Mucosa of gallbladder (tissue), 1 donor: ENCODE results near the gene PACRG. TPM values are rescaled to one million over a fixed set of nuclear protein-coding genes. Genes with fewer than 3 reads are reported as not detected.
"Not testable (repeated sequence)": the region's sequence is repeated elsewhere in the genome, so short reads cannot be mapped to it uniquely, and the experiment has no call there.

Experiments used
- DNase-seq: peaks from one replicate; pipeline ENCODE4 v3.0.0-alpha.2; 2020; ENCODE audit warnings: low spot score
- total RNA-seq: library from RNA; stranded (reverse); gene quantifications from one replicate; pipeline ENCODE4 v1.2.1, GENCODE V29; 2021
- donor health status: DM: no; HTN: no; CAD: no.

PACRG gene
- total RNA-seq, 1 donor from 2014 or later, result 3.2 TPM

DNA sequence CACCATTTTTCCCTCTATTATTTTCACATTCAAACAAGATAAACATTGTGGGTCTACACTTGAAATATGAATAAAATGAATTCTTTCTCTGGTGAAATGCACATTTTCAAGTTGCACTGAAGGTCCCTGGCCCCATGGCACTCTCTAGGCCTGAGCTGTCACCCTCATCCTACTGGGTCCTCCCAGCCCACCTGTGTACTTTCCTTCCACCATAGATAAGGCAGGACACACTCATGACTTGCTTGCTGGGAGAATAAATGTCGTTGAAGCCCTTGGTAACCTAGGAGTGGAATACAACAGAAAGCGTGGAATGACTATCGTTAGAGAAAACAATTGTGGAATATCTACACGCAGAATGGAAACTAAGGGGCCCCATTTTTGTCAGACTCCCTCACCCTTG lies 585.8 kb downstream of the PACRG start:
- no peak for DNase-seq

DNA sequence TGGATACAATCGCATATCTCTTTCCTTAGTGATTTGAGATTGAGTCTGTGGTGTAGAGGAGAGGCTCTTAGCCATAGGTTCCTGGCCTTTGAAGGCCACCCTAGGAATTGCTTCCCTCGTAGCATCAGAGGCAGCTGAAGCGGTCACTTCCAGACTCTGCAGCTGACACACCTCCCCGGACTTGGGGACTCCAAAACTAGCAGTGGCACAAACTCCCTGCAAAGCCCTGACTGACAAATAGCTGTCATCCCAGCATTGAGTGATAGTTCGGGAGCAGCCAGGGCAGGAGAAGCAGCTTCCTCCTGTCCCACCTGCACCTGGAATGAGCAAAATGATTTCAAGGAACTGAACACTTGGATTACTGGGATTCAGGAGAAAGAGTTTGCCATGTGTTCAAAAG lies 586.2 kb downstream of the PACRG start:
- no peak for DNase-seq

DNA sequence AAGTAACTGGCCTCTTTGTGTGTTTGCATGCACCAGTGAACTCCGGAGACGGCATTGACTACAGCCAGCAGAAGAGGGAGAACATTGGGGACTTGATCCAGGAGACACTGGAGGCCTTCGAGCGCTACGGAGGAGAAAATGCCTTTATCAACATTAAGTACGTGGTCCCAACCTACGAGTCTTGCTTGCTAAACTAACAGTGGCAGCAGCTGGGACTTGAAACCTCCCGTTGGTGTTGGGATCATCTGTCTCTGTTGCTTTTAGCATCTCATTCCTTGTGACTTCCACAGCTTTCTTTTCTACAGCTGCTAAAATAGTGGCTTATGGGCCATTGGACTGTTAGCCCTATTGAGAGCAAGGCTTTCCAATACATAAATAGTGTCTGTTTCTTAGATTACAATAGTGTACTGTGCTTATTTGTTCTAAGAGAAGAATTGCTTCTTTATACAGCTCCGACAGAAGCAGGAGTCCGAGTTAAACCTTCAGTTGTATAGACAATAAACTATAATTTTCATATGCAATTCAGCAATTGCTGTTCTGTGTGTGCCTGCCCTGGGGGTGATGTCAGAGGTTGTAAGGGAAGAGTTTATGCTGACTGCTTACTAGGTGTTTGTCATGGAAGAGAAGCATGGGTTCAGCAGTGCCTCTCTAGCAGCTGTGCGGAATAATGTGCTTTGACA lies 587.2 kb downstream of the PACRG start:
- DNase-seq, result no peak

DNA sequence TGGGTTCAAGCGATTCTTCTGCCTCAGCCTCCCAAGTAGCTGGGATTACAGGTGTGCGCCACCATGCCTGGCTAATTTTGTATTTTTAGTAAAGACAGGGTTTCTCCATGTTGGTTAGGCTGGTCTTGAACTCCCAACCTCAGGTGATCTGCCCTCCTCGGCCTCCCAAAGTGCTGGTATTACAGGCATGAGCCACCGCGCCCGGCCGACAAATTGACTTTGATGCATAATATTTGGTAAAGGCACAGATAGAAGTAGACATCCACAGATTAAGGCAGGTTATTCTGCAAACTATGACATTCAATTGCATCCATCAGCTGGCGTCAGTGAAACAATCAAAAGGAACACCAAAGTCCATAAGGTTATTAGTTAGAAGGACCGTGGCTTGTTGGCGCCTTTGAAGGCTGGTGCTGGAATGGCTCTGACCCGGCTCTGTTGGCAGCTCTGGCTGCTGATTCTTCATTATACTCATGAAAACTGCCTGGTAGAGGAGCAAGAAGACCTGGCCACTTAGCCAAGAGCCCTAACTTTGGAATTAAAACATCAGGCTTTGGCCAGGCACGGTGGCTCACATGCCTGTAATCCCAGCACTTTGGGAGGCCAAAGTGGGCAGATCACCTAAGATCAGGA lies 589.2 kb downstream of the PACRG start:
- DNase-seq, result not testable (repeated sequence)

DNA sequence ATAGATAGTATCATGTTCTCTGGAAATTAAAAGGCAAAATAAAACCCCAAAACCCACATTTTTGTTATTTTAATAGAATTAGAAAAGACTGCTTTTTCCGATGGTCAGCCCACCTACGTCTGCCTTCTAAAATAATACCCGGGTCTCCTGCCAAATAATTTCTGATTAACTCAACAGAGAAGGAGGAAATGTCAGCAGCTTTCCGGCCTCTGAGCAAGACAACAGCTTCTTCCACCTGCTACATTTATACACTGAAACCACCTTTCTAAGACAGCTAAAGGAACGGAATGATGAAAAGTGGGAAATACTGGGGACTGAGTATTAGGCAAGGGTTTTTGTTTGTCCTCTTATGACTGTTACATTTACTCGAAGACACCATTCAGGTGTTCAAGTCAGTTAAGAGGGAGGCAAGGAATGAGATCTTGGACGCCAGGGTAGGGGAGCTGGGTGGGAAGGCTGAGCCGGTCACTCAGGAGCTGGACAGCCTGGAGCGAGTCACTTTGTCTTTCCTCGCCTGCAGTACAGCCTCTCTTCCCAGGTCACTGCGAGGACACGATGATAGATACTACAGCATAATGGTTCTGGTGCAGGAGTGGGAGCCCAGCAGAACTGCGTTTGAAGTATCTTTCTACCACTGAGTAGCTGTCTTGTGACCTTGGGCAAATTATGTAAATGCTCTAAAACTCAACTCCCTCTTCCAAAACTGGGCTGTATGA lies 590.5 kb downstream of the PACRG start:
- no peak for DNase-seq

DNA sequence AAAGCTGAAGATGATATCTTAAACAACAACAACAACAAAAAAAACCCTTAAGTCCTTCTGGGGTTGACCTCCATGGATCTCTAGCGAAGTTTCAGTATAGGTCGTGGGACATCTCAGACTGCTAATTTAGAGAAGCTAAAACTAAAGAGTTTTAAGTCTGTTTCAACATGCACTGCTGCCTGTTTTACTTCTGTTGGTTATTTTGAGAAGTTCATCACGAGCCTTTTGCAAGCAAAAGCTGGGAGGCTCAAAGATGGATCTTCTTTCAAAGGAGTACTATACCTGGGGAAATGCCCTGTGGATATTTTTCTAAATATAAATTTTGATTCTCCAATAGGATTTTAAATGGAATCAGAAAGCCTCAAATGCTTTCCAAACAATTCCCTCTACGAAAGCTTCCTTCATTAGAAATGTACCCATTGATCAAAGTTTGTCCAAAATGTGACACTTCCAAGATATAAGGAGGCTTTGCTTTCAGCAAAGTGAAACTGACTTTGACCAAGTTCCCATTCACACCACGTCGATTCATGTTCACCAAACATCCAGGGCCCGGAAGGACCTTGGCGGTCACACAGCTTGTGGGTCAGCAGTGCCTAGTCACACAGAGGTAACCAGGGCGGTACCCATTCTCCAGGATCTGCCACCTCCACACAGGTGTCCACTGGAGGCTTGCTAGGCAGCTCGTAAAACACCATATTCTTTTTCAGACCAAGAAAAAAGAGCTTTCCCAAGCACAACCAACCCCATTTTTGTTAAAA lies 592.0 kb downstream of the PACRG start:
- no peak for DNase-seq

DNA sequence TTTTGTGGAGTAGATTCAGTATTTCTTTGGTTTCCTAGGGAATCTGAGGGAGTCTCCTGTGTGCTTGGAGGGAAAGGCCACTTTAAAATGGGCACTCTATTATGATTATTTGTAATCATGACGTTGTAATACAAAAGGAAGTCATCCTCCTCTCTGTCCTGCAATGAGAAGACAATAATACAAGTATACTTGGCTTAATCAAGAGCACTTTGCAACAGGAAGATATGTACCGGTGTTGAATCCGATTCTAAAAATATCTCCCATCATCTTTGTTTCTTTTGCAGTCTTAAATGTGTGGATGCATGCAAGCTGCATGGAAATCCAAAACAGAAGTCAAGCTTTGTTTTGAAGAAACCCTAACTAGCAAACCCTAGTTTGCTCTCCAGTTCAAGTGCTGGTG lies 592.6 kb downstream of the PACRG start:
- DNase-seq, result no peak

DNA sequence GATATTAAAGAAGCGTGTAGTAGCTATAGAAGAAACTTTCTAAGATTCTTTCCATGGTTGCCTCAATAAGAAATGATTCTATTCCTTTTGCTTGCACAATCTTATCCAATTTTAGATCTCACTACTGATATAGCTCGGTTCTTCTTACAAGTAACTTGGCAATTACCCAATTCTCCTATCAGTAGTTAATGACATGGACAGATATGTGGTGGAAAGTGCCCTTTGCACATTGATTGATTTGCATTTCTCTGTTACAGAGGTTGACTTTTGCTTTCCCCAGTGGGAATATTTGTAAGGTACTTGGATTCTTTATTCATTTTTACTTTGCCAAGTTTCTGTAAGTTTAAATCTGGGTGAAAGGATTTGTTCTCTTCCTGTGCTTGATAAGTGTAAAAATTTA lies 593.0 kb downstream of the PACRG start:
- no peak for DNase-seq

DNA sequence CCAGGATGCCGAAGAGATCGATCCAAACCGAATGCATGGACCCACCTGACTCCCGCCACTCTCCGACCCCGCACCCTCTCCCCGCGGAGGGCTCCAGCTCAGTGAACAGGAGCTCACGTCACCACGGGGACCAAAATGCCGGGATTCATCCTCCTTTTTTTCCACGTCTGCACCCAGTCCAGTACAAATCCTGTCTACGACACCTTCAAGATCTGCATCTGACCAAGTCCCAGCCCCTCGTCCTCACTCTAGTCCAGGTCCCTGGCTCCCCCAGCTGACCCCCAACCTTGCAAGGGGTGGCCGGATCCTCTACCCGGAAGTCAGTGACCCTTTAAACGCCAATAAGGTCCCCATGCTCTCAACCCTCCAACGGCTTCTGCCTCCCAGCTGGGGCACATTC lies 593.9 kb downstream of the PACRG start:
- DNase-seq, result no peak

DNA sequence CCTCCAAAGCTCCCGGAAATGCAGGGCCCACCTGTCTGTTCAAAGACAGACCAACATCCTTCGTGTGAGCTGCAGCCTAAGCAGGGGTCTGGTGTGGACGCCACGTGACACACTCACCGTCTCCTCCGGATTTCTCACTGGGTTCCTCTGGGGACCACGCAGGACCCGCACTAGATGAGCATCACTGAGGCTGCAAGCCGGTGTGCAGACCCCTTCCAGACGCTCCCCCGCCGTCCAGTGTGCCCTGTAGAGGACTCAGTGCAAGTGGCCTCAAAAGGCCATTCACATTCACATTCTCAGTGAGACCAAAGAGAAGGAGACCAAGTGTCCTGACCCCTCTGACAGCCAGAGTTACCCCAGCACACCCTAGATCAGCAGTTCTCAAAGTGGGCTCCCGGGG lies 595.5 kb downstream of the PACRG start:
- no peak for DNase-seq

DNA sequence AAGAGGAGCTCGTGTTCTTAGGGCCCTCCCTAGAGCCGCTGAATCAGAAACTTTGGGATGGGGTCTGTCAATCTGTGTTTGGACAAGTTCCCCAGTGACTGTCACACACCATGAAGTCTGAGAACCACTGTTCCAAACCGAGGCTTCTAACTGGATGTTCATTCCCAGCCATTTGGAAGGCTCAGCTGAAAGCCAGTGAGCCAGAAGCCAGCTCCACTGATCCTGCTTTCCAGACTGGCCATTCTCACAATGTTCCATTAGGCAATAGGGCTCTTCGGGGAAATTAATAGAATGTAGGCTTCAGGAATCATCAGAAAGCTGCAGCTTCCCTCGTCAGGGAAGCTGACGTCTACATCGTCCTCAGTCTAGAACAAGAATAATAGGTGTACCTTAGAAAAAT lies 595.9 kb downstream of the PACRG start:
- no peak for DNase-seq

DNA sequence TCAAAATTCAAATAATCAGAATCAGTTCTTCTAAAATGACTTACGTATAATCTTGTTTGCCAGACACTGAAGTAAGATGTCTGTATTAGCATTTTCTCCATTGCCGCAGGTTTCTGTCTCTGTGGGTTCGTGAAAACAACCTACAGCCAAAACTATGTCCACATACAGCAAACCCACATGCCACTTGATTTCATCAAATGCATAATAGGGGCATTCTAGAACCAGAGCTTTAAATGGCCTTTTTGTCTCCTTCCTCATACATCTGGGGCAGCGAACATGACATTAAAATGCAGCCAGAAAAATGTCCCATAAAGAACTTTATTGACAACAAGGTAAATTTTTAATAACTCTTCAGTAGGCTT lies 596.5 kb downstream of the PACRG start:
- no peak for DNase-seq

DNA sequence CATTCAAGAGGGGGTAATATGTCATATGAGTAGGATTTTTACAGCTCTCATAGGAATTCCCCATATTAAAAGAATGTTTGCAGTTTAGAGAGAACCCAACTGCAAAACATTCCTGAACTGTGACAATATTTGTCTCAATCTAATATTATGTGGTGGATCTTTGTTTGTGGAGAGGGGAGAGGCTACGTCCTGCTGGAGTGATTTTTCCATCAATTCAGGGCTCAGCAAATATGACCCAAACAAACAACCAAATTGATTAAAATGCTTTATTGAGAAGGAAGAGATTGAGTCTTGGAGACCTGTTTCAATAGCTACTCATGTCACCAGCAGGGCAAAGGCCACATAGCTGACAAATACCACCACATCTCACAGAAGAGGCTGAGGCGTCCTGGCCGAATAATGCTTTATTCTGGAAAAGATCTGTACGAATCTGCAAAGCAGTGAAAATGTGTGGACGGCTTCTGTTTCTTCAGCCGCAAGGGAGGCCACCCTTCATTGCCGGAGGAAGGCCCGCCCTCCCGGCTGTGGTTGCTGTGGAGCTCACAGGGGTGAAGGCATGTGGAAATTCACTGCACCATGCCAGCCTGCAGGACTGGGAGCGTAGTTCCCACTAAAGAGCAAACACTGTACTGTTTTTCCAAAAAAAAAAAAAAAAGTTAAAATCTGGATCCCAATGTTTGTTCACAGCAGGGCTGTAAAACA lies 597.1 kb downstream of the PACRG start:
- DNase-seq, result peak; percentile 33

DNA sequence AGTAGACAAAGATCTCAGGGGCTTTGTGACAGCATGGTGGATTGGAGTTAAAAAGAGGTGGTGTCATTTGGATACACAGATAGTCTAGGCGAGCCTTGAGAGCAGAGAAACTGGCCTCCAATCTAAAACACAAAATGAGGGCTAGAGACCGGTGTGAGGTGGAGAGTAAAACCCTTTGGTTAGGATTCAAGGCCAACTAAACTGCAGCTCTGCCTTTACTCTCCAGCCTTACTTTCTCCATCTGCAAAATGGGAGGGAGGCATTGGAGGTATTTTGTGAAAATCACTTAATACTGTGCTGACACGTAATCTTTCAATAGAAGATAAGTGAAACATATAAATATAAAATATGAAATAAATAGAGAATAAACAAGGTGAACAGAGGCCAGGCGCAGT lies 597.6 kb downstream of the PACRG start:
- no peak for DNase-seq

DNA sequence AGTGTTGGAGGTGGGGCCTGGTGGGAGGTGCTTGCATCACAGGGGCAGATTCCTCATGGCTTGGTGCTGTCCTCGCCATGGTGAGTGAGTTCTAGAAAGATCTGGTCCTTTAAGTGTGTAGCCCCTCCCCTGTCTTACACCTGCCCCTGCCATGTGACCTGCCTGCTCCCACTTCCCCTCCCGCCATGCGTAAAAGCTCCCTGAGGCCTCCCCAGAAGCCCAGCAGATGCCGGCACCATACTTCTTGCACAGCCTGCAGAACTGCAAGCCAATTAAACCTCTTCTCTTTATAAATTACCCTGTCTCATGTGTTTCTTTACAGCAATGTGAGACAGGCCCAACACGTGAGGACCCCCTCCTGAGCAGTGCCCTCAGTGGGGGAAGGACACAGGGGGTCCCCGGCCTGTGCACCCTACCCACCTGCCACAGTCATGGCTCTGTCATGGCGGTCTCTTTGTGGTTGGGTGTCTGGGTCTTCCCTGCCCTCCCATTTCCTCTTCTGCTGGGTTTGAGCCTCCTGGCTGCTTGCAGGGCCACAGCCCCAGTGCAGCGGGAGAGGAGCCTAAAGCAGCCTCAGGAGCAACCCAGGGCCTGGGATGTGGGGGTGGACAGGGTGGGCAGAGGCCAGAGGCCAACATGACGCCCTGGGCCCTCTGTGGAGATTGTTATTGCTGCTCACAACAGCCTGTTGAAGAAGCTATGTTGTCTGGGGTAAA lies 599.5 kb downstream of the PACRG start:
- no peak for DNase-seq

DNA sequence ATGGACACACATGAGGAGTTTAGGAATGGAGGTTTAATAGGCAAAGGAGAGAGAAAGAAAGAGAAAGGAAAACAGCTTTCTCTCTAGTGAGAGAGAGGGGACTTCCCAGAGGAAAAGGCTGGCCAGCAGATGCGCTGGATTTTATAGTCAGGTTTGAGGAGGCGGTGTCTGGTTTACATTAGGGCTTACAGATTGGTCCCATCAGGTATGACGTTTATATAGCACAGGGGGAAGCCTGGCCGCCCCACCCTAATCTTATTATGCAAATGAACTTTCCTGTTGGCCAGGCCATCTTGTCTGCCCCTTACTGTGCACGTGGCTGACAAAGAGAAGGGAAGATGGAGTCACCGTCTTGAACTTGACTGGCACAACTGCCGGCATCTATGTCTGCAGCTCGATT lies 600.1 kb downstream of the PACRG start:
- no peak for DNase-seq

DNA sequence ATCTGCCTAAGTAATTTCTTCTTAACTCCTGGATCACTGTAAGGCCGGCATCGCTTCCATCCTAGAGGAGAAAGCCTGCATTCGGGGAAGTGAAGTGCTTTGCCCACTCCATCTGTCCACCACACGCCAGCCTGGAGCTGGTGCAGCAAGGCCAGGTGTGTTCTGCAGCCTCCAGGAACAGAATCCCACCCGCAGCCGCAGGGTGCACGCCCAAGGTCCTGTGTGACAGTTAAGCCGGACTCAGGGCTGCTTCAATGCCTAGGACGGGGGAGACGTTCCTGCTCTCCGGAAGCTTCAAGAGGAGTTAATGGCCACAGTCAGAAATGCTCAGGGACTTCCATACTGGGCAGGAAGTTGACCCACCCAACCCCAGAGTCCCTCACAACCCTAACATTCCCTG lies 600.6 kb downstream of the PACRG start:
- DNase-seq, result no peak

DNA sequence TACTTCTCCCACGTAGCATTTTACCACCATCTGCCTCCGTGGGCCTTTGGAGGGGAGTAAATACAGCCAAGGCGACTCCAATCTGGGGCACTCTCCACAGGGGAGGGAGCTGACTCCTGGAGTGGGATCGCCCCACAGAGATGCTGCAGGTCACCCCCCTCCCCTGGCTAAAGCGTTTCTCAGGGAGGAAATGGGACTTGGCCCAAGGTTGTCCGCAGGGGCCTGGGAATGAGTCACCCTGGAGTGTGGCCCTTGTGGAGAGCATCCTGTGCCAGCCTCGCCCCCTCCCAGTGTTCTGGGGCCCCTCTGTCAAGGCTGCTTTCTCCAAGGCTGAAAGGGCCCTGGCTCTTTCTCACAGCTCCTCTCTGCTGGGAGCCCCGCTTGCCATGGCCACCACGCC lies 602.2 kb downstream of the PACRG start:
- no peak for DNase-seq

DNA sequence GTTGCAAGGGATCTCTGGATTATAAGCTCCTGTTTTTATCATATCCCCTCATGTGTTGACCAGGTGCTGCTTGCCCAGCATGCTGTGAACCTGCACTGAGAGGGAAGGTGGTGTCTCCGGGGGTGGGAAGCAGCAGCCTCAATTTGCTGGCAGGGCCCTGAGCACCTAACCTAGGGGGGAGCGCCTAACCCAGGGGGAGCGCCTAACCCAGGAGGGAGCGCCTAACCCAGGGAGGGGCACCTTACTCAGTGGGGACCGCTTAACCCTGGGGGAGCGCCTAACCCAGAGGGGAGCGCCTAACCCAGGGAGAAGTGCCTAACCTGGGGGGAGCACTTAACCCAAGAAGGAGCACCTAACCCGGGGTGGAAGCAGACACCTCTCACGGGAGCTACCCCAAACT lies 603.5 kb downstream of the PACRG start:
- no peak for DNase-seq

DNA sequence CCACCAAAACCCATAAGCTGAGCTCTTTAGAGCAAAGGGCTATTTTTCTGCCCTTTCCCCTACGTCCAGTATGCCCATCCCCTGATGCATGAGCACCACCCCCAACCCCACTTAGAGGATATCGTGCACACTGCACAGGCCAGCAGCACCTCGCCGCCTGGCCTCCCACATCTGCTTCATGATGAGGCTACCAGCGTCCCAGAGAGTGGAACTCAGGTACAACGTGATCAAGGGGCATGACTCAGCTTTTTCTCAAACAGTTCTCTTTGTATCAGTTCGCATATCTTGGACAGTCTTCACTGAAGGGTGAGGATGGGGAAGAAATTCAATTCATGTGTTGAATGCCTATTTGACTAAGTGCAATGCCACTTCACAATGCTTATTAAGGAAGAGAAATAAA lies 604.8 kb downstream of the PACRG start:
- DNase-seq, result no peak

DNA sequence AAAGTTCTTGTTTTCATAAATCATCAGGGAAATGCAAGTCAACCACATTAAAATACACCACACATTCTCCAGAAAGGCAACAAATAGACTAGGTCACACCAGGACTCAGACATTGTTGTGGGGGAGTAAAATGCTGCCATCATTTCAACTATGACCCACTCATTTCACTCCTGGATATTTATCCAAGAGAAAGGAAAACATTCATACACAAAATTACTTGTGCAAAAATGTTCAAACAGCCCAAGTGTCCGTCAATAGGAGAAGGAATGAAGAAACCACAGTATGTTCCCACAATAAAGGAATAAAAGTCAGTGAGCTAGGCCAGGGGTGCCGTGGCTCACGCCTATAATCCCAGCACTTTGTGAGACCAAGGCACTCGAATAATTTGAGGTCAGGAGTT lies 605.3 kb downstream of the PACRG start:
- no peak for DNase-seq
